Fibroblast of lung (primary cell): ENCODE results near the gene RELCH. TPM values are rescaled to one million over a fixed set of nuclear protein-coding genes. Genes with fewer than 3 reads are reported as not detected.

Source experiments
- DNase-seq, 2 donors: peaks; one replicate each; pipeline versions ENCODE4 v3.0.0 to v3.0.0-alpha.2; 2010; ENCODE audit warnings: low read depth in 2 of 2
- H2AFZ ChIP-seq: 2 replicates; pipeline ENCODE4 v1.5.1; 2012; ENCODE audit warnings: low read length, control low read depth, inconsistent platforms
- H3K27ac ChIP-seq: 2 replicates; pipeline ENCODE4 v1.5.1; 2011; ENCODE audit warnings: low read length, control low read depth; ENCODE audit not compliant: insufficient read depth
- H3K27me3 ChIP-seq: 2 replicates; pipeline ENCODE4 v1.5.1; 2011; ENCODE audit warnings: mild to moderate bottlenecking, low read length; ENCODE audit not compliant: control insufficient read depth, insufficient read depth
- H3K36me3 ChIP-seq: 2 replicates; pipeline ENCODE4 v1.5.1; 2011; ENCODE audit warnings: low read length; ENCODE audit not compliant: control insufficient read depth, insufficient read depth
- H3K4me1 ChIP-seq: 2 replicates; pipeline ENCODE4 v1.5.1; 2011; ENCODE audit warnings: low read length; ENCODE audit not compliant: control insufficient read depth, insufficient read depth; ENCODE audit errors: extremely low read depth
- H3K4me2 ChIP-seq: 2 replicates; pipeline ENCODE4 v1.5.1; 2011; ENCODE audit warnings: low read length, control low read depth; ENCODE audit not compliant: insufficient read depth; ENCODE audit errors: extremely low read depth
- H3K4me3 ChIP-seq, 4 experiments: fragments of 200-600 bp in 1 of 4; sonication (generic) in 1 of 4; replicated peaks in 1 of 4; 2 replicates each; pipeline ENCODE4 v1.5.1; 2011 to 2016; ENCODE audit warnings: low read length in 4 of 4, low read depth in 3 of 4, mild to moderate bottlenecking in 3 of 4, control low read depth in 2 of 4, inconsistent platforms in 1 of 4, mixed read lengths in 1 of 4; ENCODE audit not compliant: insufficient read depth in 1 of 4; ENCODE audit errors: control extremely low read depth in 1 of 4
- H3K79me2 ChIP-seq: 2 replicates; pipeline ENCODE4 v1.5.1; 2012; ENCODE audit warnings: mild to moderate bottlenecking, low read length, inconsistent platforms; ENCODE audit not compliant: control insufficient read depth, insufficient read depth
- H3K9ac ChIP-seq: 2 replicates; pipeline ENCODE4 v1.5.1; 2011; ENCODE audit warnings: mild to moderate bottlenecking, low read length, control low read depth; ENCODE audit not compliant: insufficient read depth
- H3K9me3 ChIP-seq: 2 replicates; pipeline ENCODE4 v1.5.1; 2012; ENCODE audit warnings: low read depth, low read length; ENCODE audit not compliant: control insufficient read depth, insufficient read depth
- H4K20me1 ChIP-seq: 2 replicates; pipeline ENCODE4 v1.5.1; 2011; ENCODE audit warnings: low read length; ENCODE audit not compliant: control insufficient read depth, insufficient read depth; ENCODE audit errors: extremely low read depth
- CTCF ChIP-seq, 2 donors: IDR thresholded peaks in 1 of 2; conservative IDR thresholded peaks in 1 of 2; 1 replicate in 1 of 2; 2 replicates in 1 of 2; pipeline ENCODE4 v1.5.1; 2011 to 2012; ENCODE audit warnings: low read length in 2 of 2, control low read depth in 1 of 2, inconsistent platforms in 1 of 2, low read depth in 1 of 2, mild to moderate bottlenecking in 1 of 2
- EZH2 ChIP-seq: IDR thresholded peaks from 2 replicates; pipeline ENCODE4 v1.5.1; 2012; ENCODE audit warnings: low read length, control low read depth, mild to moderate bottlenecking; ENCODE audit errors: missing control alignments
- polyA plus RNA-seq, 2 donors: library from polyadenylated mRNA; depleted of rRNA in 1 of 2; stranded (reverse) in 1 of 2; unstranded in 1 of 2; fragments of >200 nt; gene quantifications; 2 replicates each; pipeline ENCODE4 v1.2.1, GENCODE V29; 2011 to 2012; ENCODE audit warnings: missing spikeins in 1 of 2
- total RNA-seq: library from RNA; depleted of rRNA; stranded (reverse); fragments of >200 nt; gene quantifications from 2 replicates; pipeline ENCODE4 v1.2.1, GENCODE V29; 2014

Gene RELCH
- total and polyA plus RNA-seq, 2 donors (not counting 1 experiment from before 2014, with no cell fraction given): 13.1 to 34.5 TPM

- H3K9ac ChIP-seq: no peak overlapping the region
- no peaks in the 10 kb centered on the region for H3K9me3 ChIP-seq
- H3K27ac ChIP-seq: no peak overlapping the region
- no peaks in the 10 kb centered on the region for H3K36me3 ChIP-seq
- DNase-seq: no peak
- TF ChIP-seq EZH2 (no peak), CTCF (conservative IDR thresholded peaks at IDR 0.05 in 1 of 2, IDR thresholded peaks at IDR 0.05 in 1 of 2; ENCODE audit: low read depth in 1 of 2, low read length in 2 of 2) (no peak)
- no peaks in the 10 kb centered on the region for H3K4me1 ChIP-seq
- H3K27me3 ChIP-seq: peaks cover 7% of the 10 kb centered on the region
- no peak overlapping the region for H3K4me3 ChIP-seq
- no peak overlapping the region for H3K4me2 ChIP-seq
- H2AFZ ChIP-seq: no peak overlapping the region
- H3K79me2 ChIP-seq: no peaks in the 10 kb centered on the region
- no peaks in the 10 kb centered on the region for H4K20me1 ChIP-seq
Measured at GRCh38 chr18:62342884-62343283, 155.8 kb downstream of the RELCH start.

DNA sequence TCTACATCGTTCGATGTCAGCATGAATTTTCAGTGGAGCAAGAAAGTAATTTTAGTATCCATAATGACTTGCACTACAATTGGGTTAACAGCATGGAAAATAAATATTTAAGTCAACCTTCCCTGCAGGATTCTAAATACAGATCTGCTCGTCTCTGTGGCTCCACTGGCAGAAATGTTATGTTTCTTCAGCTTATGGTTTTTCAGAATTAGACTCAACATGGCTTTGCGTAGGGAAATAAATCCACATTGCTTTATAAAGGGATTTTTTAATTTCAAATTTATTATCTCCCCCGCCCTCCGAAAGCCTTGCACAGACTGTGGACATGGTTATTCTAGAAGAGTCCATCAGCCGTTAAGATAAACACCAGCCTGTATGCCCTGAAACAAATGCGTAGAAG lies 156.3 kb downstream of the RELCH start:
- no peak overlapping the region for H3K27ac ChIP-seq
- peaks cover 7% of the 10 kb centered on the region for H3K27me3 ChIP-seq
- no peak overlapping the region for H3K9ac ChIP-seq
- no peaks in the 10 kb centered on the region for H3K4me1 ChIP-seq
- DNase-seq: no peak
- H4K20me1 ChIP-seq: no peaks in the 10 kb centered on the region
- H3K9me3 ChIP-seq: no peaks in the 10 kb centered on the region
- H2AFZ ChIP-seq: no peak overlapping the region
- no peaks in the 10 kb centered on the region for H3K36me3 ChIP-seq
- TF ChIP-seq CTCF (conservative IDR thresholded peaks at IDR 0.05 in 1 of 2, IDR thresholded peaks at IDR 0.05 in 1 of 2; ENCODE audit: low read depth in 1 of 2, low read length in 2 of 2): no peak
- TF ChIP-seq EZH2: no peak
- H3K79me2 ChIP-seq: no peaks in the 10 kb centered on the region
- no peak overlapping the region for H3K4me3 ChIP-seq
- no peak overlapping the region for H3K4me2 ChIP-seq

DNA sequence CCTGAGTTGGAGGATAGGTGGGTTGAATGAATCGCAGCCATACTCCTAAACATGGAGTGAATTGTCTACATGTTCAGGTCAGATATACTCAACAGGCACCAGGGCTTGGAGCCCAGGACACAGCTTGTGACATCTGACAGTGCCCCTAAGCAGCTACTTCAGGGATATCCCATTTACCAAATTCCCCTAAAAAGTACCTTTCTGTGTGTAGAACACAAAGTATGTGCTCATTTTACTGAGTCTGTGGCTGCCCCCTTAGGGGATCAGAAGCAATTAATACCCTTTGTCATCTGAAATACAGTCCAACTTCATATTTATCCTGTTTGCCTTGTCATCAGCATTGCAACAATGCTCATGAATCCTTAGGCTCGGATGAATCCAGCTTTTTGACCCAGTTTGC lies 158.9 kb downstream of the RELCH start:
- DNase-seq: no peak
- Histone ChIP-seq H3K9ac (no peak overlapping the region), H3K27me3 (peaks cover 7% of the 10 kb centered on the region), H3K9me3 (no peaks in the 10 kb centered on the region), H3K79me2 (no peaks in the 10 kb centered on the region), H3K4me2 (no peak overlapping the region), H3K36me3 (no peaks in the 10 kb centered on the region), H3K4me3 (no peak overlapping the region), H2AFZ (no peak overlapping the region), H4K20me1 (no peaks in the 10 kb centered on the region), H3K27ac (no peak overlapping the region), H3K4me1 (no peaks in the 10 kb centered on the region)
- no peak for TF ChIP-seq EZH2
- no peak for TF ChIP-seq CTCF (conservative IDR thresholded peaks at IDR 0.05 in 1 of 2, IDR thresholded peaks at IDR 0.05 in 1 of 2; ENCODE audit: low read depth in 1 of 2, low read length in 2 of 2)
